BE2C (cell line): ENCODE measurements around the gene GPD1.

Experiments used
- DNase-seq: peaks from one replicate; pipeline ENCODE4 v3.0.0-alpha.2; 2020
- H3K27me3 ChIP-seq: fragments of 250-450 bp; sonication (Bioruptor Pico); 2 replicates; pipeline ENCODE4 v1.5.1; 2020; ENCODE audit warnings: mild to moderate bottlenecking
- H3K36me3 ChIP-seq: fragments of 250-450 bp; sonication (Bioruptor Pico); 2 replicates; pipeline ENCODE4 v1.5.1; 2020; ENCODE audit warnings: mild to moderate bottlenecking
- H3K4me1 ChIP-seq: fragments of 250-450 bp; sonication (Bioruptor Pico); 2 replicates; pipeline ENCODE4 v1.5.1; 2020
- H3K4me3 ChIP-seq: 2 replicates; pipeline ENCODE4 v1.5.1; 2011; ENCODE audit warnings: low read depth, low read length
- H3K9me3 ChIP-seq: fragments of 250-450 bp; sonication (Bioruptor Pico); 2 replicates; pipeline ENCODE4 v1.5.1; 2020
- CTCF ChIP-seq: IDR thresholded peaks from 2 replicates; pipeline ENCODE4 v1.5.1; 2012; ENCODE audit warnings: mild to moderate bottlenecking, low read depth, low read length

GPD1 gene

GRCh38 chr12:50087995-50088394 is 15.8 kb upstream of the GPD1 start:
- TF ChIP-seq CTCF, result no peak
- no peaks in the 10 kb centered on the region for H3K4me1 ChIP-seq
- no peaks in the 10 kb centered on the region for H3K27me3 ChIP-seq
- H3K36me3 ChIP-seq, result peaks cover 61% of the 10 kb centered on the region
- no peaks in the 10 kb centered on the region for H3K9me3 ChIP-seq
- no peak overlapping the region for H3K4me3 ChIP-seq
- no peak for DNase-seq

GRCh38 chr12:50088577-50089335 is 15.1 kb upstream of the GPD1 start:
- Histone ChIP-seq H3K9me3 (no peaks in the 10 kb centered on the region), H3K27me3 (no peaks in the 10 kb centered on the region), H3K4me3 (no peak overlapping the region), H3K4me1 (no peaks in the 10 kb centered on the region), H3K36me3 (peaks cover 69% of the 10 kb centered on the region)
- DNase-seq, result peak; percentile 62
- peak; percentile 94 for TF ChIP-seq CTCF

- Histone ChIP-seq H3K4me1 (no peaks in the 10 kb centered on the region), H3K27me3 (no peaks in the 10 kb centered on the region), H3K9me3 (no peaks in the 10 kb centered on the region), H3K4me3 (no peak overlapping the region), H3K36me3 (peaks cover 79% of the 10 kb centered on the region)
- TF ChIP-seq CTCF, result no peak
- DNase-seq, result no peak
Measured at GRCh38 chr12:50089730-50090129, 14.1 kb upstream of the GPD1 start.

- no peaks in the 10 kb centered on the region for H3K27me3 ChIP-seq
- TF ChIP-seq CTCF, result no peak
- H3K9me3 ChIP-seq, result no peaks in the 10 kb centered on the region
- H3K4me3 ChIP-seq, result no peak overlapping the region
- peaks cover 85% of the 10 kb centered on the region for H3K36me3 ChIP-seq
- H3K4me1 ChIP-seq, result no peaks in the 10 kb centered on the region
- DNase-seq, result no peak
Measured at GRCh38 chr12:50090391-50090790, 13.4 kb upstream of the GPD1 start.

GRCh38 chr12:50097952-50098351 is 5.9 kb upstream of the GPD1 start:
- peaks cover 73% of the 10 kb centered on the region for H3K36me3 ChIP-seq

More at GRCh38 chr12:50097952-50098351, 5.9 kb upstream of the GPD1 start:
- no peaks in the 10 kb centered on the region for H3K9me3 ChIP-seq
- no peaks in the 10 kb centered on the region for H3K27me3 ChIP-seq
- no peak for TF ChIP-seq CTCF
- DNase-seq, result no peak
- no peaks in the 10 kb centered on the region for H3K4me1 ChIP-seq
- H3K4me3 ChIP-seq, result no peak overlapping the region
